NCI-H446 treated with DMSO at 0.1 percent for 48 hours (cell line): ENCODE data around the gene FZD10.

Experiments
- DNase-seq: peaks from one replicate; lab custom pipeline; 2025; lab: John Stamatoyannopoulos, UW

FZD10 gene

GRCh38 chr12:130154276-130155070, 7.8 kb upstream of the FZD10 start:
- no peak for DNase-seq

- DNase-seq, result no peak
These were observed 6.7 kb upstream of the FZD10 start for GRCh38 chr12:130155416-130156073.

GRCh38 chr12:130156652-130157275, 5.5 kb upstream of the FZD10 start:
- no peak for DNase-seq

DNA sequence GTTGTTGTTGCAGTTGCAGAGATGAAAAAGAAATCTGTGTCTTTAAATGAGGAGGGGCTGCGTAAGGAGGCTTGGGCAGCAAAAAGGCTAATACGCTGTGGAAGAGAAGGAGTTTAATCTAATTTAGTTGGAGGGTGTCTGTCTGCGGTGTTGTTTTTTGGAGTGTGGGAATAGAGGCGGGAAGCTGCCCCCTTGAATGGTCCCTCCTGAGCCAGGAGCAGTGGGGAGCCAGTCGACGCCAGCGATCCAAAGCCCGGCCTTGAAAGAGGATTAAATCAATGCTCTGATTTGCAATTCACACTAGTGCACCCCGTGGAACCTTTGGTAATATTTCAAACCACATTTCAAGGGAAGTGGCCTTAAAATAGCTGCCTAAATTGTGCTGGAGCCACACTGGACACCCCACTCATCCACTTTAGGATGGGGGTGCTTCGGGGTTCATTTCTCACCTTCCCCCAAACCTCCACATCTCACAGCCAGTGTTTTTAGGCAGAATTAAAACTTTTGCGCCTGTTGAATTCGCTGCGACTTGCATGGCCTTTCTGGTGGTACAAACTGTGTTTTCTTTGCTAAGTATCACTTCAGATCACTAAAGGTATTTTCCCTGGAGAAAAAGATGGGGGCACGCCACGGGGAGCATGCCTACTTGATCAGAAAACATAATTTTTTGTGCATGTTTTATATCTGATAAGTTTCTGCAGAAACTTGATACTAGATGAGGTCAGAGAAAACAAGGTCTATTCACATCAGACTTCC, 4.1 kb upstream of the FZD10 start:
- DNase-seq, result no peak

DNA sequence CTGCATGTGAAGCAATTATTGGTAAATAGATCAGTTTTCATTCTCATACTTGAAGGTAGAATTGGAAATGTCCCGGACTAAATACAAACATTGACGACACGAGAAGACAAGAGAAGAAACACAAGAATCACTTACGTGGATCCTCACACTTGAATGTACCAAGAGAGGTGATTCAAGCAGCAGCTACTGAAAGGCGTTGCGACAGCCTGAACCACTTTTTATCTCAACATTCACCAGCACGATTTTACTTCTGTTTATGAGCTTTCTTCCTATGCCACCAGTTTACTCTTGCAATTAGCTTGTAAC, 3.6 kb upstream of the FZD10 start:
- no peak for DNase-seq

GRCh38 chr12:130160306-130160705, 2.0 kb upstream of the FZD10 start:
- no peak for DNase-seq

DNA sequence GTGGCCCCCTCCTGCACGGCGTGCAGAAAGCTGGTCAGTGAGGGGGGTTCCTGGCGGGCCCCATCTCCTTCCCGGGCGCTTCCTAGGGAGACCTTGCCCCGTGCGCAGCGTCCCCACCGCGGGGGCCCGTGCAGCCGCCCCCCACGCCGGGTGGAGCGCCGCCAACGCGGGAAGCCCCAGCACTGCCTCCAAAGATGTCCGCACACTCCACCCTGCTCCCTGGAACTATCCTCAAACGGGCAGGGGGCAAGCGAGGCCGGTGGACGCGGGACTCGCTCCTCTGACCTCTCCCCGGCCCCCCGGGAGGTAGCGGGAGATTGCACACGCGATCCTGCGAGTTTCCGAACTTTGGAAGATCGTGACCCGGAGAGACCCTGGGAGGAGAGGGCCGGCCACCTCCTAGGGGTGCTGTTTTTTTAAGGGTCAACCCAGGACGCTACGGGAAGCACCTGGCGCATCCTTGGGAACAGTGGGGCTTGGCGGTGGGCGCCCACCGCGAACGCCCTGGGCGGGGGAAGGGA, 1.5 kb upstream of the FZD10 start:
- DNase-seq, result no peak

DNA sequence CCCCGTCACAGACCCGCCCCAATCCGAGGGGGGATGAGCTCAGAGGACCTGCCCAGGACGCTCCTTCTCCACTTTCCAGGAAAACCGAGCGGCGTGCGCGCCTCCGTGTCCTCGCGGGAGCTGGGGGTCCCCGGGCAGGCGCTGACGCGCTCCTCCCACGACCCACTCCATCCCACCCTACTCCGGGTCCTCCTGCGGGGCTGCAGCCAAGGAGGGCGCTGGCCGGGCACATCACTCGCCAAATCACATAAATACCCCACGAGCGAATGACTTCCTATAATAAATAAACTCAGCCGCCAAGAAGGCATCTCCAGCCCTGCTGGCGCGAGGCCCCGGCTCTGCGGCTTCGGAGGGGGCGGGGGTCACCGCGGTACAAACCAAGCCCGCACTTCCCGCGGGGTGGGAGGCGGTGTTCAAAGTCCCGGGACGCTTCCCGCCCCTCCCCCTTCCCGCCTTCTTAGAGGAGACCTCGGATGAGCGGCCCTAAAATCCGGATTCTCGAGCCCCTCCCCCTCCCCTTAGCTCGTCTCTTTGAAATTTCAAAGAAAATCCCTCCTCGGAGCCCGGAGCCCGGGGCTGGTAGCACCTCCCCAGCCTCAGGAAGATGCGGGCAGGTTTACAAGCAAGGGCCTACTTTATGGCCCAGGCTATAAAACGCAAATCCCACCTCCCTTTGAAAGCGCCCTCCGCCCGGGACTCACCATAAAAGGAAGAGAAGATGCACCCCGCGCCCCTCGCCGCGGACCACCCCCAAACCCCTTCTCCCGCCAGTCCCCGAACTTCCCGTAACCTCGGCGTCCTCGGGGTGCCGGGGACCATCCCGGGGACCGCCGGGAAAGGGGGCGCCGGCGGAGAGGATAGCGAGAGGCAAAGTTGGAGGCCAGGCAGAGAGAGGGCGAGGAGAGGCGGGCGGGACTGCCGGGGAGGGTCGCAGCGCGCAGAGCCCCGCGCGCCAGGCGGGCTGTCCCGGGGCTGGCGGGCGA, 712 bp upstream of the FZD10 start:
- DNase-seq, result no peak

- no peak for DNase-seq
These were observed 639 bp downstream of the FZD10 start for GRCh38 chr12:130162745-130163460.

- no peak for DNase-seq
These were observed 1.4 kb downstream of the FZD10 start for GRCh38 chr12:130163461-130164215.

GRCh38 chr12:130164216-130164542, 1.9 kb downstream of the FZD10 start:
- DNase-seq, result no peak

- no peak for DNase-seq
These were observed 2.7 kb downstream of the FZD10 start for GRCh38 chr12:130164936-130165335.

GRCh38 chr12:130166306-130166705, 4.0 kb downstream of the FZD10 start:
- no peak for DNase-seq

DNA sequence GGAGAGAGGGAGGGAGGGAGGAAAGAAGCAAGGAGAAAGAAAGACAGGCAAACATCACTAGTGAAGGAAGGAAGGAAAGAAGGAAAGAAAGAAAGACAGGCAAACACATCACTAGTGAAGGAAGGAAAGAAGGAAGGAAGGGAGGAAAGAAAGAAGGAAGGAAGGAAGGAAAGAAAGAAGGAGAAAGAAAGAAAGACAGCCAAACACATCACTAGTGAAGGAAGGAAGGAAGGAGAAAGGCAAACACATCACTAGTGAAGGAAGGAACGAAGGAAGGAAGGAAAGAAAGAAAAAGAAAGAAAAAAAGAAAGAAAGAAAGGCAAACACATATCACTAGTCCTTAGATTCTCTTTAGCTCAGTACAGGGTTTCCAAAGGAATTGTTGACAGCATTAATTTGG, 5.3 kb downstream of the FZD10 start:
- DNase-seq, result no peak

- DNase-seq, result no peak
These were observed 7.0 kb downstream of the FZD10 start for GRCh38 chr12:130169256-130169655.

GRCh38 chr12:130169924-130170323, 7.7 kb downstream of the FZD10 start:
- DNase-seq, result no peak

GRCh38 chr12:130170611-130171010, 8.3 kb downstream of the FZD10 start:
- DNase-seq, result no peak

GRCh38 chr12:130177635-130178242, 15.5 kb downstream of the FZD10 start:
- DNase-seq, result no peak

DNA sequence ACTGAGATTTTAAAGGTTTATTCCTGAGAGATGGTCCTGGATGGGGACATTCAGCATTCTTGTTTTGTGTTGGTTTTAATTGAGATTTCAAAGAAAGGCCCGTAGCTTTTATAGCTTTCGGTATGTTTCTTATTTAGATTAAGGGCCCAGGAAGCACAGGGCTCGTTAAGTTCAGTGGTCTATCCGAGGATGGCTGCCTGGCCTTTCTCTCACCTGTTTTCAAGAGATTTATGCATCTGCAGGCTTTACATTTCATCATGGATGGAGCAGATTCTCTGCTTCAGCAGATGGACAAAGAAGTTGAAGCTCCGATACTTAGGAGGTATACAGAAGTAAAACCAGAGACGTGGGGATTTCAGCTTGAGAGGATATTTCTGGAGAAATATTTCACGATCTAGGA, 16.0 kb downstream of the FZD10 start:
- no peak for DNase-seq

DNA sequence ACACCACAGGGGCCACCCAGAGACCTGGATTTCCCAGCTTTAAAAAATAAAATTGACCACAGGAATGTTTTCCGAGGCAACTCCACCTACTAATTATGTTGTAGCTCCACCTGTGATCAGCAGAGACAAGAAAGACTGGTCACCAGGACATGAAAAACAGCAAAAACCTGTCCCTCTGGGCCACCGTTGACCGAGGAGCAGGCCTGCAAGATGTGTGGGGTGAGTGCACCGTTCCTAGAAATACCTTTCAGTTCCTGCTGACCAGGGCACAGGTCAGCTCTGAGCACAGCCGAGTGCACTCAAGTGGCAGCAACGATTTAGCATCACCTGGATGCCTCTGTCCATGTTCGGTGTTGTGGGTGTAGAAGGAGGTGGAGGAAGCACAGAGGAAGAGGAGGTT, 16.9 kb downstream of the FZD10 start:
- no peak for DNase-seq
